Measurements from ENCODE around the gene SRRM4. TPM values are rescaled to one million over a fixed set of nuclear protein-coding genes. Genes with fewer than 3 reads are reported as not detected.

Gene SRRM4
- total RNA-seq, 1 experiment from 2014 or later = 1.4 TPM

- H3K14ac ChIP-seq (ENCODE audit: insufficient read depth, low read length) = no peak overlapping the region
- no peak overlapping the region for H2BK12ac ChIP-seq (ENCODE audit: insufficient read length, low read depth, low read length)
- H3K4me1 ChIP-seq (ENCODE audit: insufficient read depth, low read length) = no peaks in the 10 kb centered on the region
- H2BK15ac ChIP-seq (ENCODE audit: low read depth, low read length) = no peak overlapping the region
- no peaks in the 10 kb centered on the region for H3K9me3 ChIP-seq (ENCODE audit: control insufficient read depth, low read depth, low read length)
- H3K27ac Mint-ChIP-seq = no peak overlapping the region
- no peak overlapping the region for H3K18ac ChIP-seq (ENCODE audit: insufficient read length, low read depth, low read length)
- H3K9me3 Mint-ChIP-seq = peaks cover 24% of the 10 kb centered on the region in 2 experiments; a peak in 4 of 5 replicates
- H3K27me3 ChIP-seq (ENCODE audit: insufficient read depth, low read length) = no peaks in the 10 kb centered on the region
- no peak overlapping the region for H2BK5ac ChIP-seq (ENCODE audit: insufficient read length, low read length)
- H3K36me3 Mint-ChIP-seq (ENCODE audit: insufficient read depth in 1 of 3, low read depth in 3 of 3) = no peaks in the 10 kb centered on the region; a peak in 1 of 7 replicates
- no peaks in the 10 kb centered on the region for H3K79me2 ChIP-seq (ENCODE audit: insufficient read depth, low read length)
- no CpG with 5 or more reads among the region's 5 CpGs for WGBS (ENCODE audit: extremely low coverage, insufficient read length, low lambda C conversion rate)
- no peaks in the 10 kb centered on the region for H4K20me1 ChIP-seq (ENCODE audit: control insufficient read depth, insufficient read depth, insufficient read length)
- H3K4ac ChIP-seq (ENCODE audit: low read depth, low read length) = no peak overlapping the region
- H3K27ac ChIP-seq (ENCODE audit: insufficient read length, low read depth, low read length) = no peak overlapping the region
- no peak overlapping the region for H3K4me2 ChIP-seq (ENCODE audit: insufficient read depth, insufficient read length, low read length)
- no peak overlapping the region for H2AFZ ChIP-seq (ENCODE audit: low read length)
- no peak overlapping the region for H3K56ac ChIP-seq (ENCODE audit: insufficient read length, low read depth, low read length)
- no peak for DNase-seq
- no peak for TF ChIP-seq CTCF (conservative IDR thresholded peaks at IDR 0.05)
- H3K79me1 ChIP-seq (ENCODE audit: insufficient read depth, low read depth, low read length, poor library complexity, severe bottlenecking) = no peaks in the 10 kb centered on the region
- no peak overlapping the region for H4K91ac ChIP-seq (ENCODE audit: insufficient read length, low read depth, low read length)
- peaks cover 37% of the 10 kb centered on the region for H3K27me3 Mint-ChIP-seq (ENCODE audit: low read depth)
- no peak overlapping the region for H3K23ac ChIP-seq (ENCODE audit: insufficient read length, low read depth, low read length)
- H3K9ac ChIP-seq (ENCODE audit: extremely low read depth, insufficient read length, low read length) = no peak overlapping the region
- no peaks in the 10 kb centered on the region for H3K4me1 Mint-ChIP-seq
- H2BK120ac ChIP-seq (ENCODE audit: low read depth, low read length, poor library complexity, severe bottlenecking) = no peak overlapping the region
- no peak overlapping the region for H3K4me3 Mint-ChIP-seq
- no peak overlapping the region for H2AK5ac ChIP-seq (ENCODE audit: insufficient read length, low read length)
- no peak overlapping the region for H3T11ph ChIP-seq (ENCODE audit: low read length)
- H2BK20ac ChIP-seq (ENCODE audit: low read depth, low read length, poor library complexity, severe bottlenecking) = no peak overlapping the region
- no peak overlapping the region for H4K5ac ChIP-seq (ENCODE audit: insufficient read length, low read depth, low read length)
- no peaks in the 10 kb centered on the region for H3K23me2 ChIP-seq (ENCODE audit: insufficient read length, low read depth, low read length, poor library complexity, severe bottlenecking)
- no peak overlapping the region for H4K8ac ChIP-seq (replicated peaks; ENCODE audit: insufficient read length, low read depth, low read length)
Observed at GRCh38 chr12:118964988-118965387, 16.4 kb upstream of the SRRM4 start.

All from H9 (cell line).